Measurements from ENCODE around the gene PRMT1. TPM values are rescaled to one million over a fixed set of nuclear protein-coding genes. Genes with fewer than 3 reads are reported as not detected.

The PRMT1 gene
- total and polyA plus RNA-seq, 2 donors from 2014 or later, result 119 to 131 TPM

DNA sequence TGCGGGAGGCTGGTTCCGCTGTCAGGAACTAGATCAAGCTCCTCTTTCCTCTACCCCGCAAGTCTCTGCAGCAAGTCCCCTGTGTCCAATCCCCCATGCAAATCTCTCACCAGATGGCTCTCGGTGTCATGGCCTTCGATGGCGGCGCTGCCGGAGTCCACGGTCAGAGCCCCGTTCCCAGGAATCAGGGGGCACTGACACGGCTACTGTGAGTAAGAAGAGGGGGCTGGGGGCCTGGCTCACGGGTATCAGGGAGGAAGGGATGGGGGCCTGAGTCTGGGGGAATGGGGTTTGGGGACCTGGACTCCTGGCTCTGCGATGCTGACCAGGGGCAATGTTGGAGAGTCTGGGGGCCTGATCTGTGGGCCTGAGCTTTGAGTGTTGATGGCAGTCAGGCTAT, 31.1 kb upstream of the PRMT1 start:
- H3K36me3 ChIP-seq (ENCODE audit: control insufficient read depth in 2 of 3, insufficient read depth in 3 of 3, low read length in 3 of 3), result peaks cover 0 to 21% (median 10%) of the 10 kb centered on the region in 3 donors
- FAIRE-seq, result no peak

DNA sequence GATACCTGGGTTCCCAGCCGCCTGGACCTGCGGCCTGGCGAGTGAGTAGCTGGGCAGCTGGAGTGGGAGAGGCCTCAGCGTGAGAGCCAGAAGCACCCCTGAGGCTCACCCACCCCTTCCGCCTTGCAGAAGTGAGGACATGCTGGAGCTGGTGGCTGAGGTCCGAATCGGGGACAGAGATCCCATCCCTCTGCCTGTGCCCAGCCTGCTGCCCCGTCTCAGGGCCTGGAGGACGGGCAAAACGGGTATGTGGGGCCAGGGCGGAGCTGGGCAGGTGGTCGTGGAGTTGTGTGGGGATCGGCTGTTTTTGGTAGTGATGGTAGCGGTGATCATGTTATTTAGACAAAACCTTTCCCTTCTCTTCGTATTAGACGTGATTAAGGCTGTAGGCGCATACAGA, 30.5 kb upstream of the PRMT1 start:
- H3K4me1 ChIP-seq (ENCODE audit: control insufficient read depth in 2 of 3, insufficient read depth in 2 of 3, low read depth in 1 of 3, low read length in 3 of 3), result peaks cover 7 to 14% (median 10%) of the 10 kb centered on the region in 3 donors
- H3K9ac ChIP-seq (ENCODE audit: low read length in 3 of 3), result no peak overlapping the region
- intact Hi-C loops (cut with DNase I), result no loop called here
- H3K9me3 ChIP-seq (ENCODE audit: control insufficient read depth in 2 of 3, insufficient read depth in 1 of 3, low read length in 3 of 3), result no peaks in the 10 kb centered on the region
- peaks cover 0 to 21% (median 12%) of the 10 kb centered on the region in 3 donors for H3K36me3 ChIP-seq (ENCODE audit: control insufficient read depth in 2 of 3, insufficient read depth in 3 of 3, low read length in 3 of 3)
- TF ChIP-seq, protein P1, sequence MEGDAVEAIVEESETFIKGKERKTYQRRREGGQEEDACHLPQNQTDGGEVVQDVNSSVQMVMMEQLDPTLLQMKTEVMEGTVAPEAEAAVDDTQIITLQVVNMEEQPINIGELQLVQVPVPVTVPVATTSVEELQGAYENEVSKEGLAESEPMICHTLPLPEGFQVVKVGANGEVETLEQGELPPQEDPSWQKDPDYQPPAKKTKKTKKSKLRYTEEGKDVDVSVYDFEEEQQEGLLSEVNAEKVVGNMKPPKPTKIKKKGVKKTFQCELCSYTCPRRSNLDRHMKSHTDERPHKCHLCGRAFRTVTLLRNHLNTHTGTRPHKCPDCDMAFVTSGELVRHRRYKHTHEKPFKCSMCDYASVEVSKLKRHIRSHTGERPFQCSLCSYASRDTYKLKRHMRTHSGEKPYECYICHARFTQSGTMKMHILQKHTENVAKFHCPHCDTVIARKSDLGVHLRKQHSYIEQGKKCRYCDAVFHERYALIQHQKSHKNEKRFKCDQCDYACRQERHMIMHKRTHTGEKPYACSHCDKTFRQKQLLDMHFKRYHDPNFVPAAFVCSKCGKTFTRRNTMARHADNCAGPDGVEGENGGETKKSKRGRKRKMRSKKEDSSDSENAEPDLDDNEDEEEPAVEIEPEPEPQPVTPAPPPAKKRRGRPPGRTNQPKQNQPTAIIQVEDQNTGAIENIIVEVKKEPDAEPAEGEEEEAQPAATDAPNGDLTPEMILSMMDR (IDR thresholded peaks at IDR 0.05; ENCODE audit: borderline replicate concordance, extremely low read depth, insufficient read depth), result no peak
- no peaks in the 10 kb centered on the region for H3K27me3 ChIP-seq (ENCODE audit: control insufficient read depth, insufficient read depth, low read length)
- no peak overlapping the region for H3K27ac ChIP-seq (ENCODE audit: low read depth in 2 of 2, low read length in 2 of 2)
- DNase-seq (no peak), FAIRE-seq (no peak)
- no peak overlapping the region for H3K4me3 ChIP-seq (ENCODE audit: low read length in 3 of 3)

More for the DNA sequence above, 31.1 kb upstream of the PRMT1 start:
- Histone ChIP-seq H3K9ac (ENCODE audit: low read length in 3 of 3) (no peak overlapping the region), H3K27me3 (ENCODE audit: control insufficient read depth, insufficient read depth, low read length) (no peaks in the 10 kb centered on the region), H3K9me3 (ENCODE audit: control insufficient read depth in 2 of 3, insufficient read depth in 1 of 3, low read length in 3 of 3) (no peaks in the 10 kb centered on the region), H3K4me1 (ENCODE audit: control insufficient read depth in 2 of 3, insufficient read depth in 2 of 3, low read depth in 1 of 3, low read length in 3 of 3) (peaks cover 7 to 14% (median 10%) of the 10 kb centered on the region in 3 donors), H3K27ac (ENCODE audit: low read depth in 2 of 2, low read length in 2 of 2) (no peak overlapping the region), H3K4me3 (ENCODE audit: low read length in 3 of 3) (no peak overlapping the region)
- intact Hi-C loops (cut with DNase I), result no loop called here
- TF ChIP-seq, protein P1 (IDR thresholded peaks at IDR 0.05; ENCODE audit: borderline replicate concordance, extremely low read depth, insufficient read depth), result no peak
- no peak for DNase-seq

DNA sequence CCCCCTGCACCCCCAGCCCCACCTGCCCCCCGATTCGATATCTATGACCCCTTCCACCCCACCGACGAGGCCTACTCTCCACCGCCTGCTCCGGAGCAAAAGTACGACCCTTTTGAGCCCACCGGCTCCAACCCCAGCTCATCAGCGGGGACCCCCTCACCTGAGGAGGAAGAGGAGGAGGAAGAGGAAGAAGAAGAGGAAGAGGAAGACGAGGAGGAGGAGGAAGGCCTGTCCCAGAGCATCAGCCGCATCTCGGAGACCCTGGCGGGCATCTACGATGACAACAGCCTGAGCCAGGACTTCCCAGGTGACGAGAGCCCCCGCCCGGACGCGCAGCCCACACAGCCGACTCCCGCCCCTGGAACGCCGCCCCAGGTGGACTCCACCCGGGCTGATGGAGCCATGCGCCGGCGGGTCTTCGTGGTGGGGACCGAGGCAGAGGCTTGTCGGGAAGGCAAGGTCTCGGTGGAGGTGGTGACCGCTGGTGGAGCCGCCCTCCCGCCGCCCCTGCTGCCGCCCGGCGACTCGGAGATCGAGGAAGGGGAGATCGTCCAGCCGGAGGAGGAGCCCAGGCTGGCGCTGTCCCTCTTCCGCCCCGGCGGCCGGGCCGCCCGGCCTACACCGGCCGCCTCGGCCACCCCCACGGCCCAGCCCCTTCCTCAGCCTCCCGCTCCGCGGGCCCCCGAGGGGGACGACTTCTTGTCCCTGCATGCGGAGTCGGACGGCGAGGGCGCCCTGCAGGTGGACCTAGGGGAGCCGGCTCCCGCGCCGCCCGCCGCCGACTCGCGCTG, 25.8 kb upstream of the PRMT1 start:
- no peaks in the 10 kb centered on the region for H3K9me3 ChIP-seq (ENCODE audit: control insufficient read depth in 2 of 3, insufficient read depth in 1 of 3, low read length in 3 of 3)
- no peak overlapping the region for H3K4me3 ChIP-seq (ENCODE audit: low read length in 3 of 3)
- DNase-seq (no peak), FAIRE-seq (no peak)
- no peaks in the 10 kb centered on the region for H3K27me3 ChIP-seq (ENCODE audit: control insufficient read depth, insufficient read depth, low read length)
- H3K9ac ChIP-seq (ENCODE audit: low read length in 3 of 3), result no peak overlapping the region
- intact Hi-C loops (cut with DNase I), result no loop called here
- TF ChIP-seq, protein P1 (IDR thresholded peaks at IDR 0.05; ENCODE audit: borderline replicate concordance, extremely low read depth, insufficient read depth), result no peak
- no peaks in the 10 kb centered on the region for H3K4me1 ChIP-seq (ENCODE audit: control insufficient read depth in 2 of 3, insufficient read depth in 2 of 3, low read depth in 1 of 3, low read length in 3 of 3)
- H3K36me3 ChIP-seq (ENCODE audit: control insufficient read depth in 2 of 3, insufficient read depth in 3 of 3, low read length in 3 of 3), result peaks cover 0 to 40% (median 15%) of the 10 kb centered on the region in 3 donors
- no peak overlapping the region for H3K27ac ChIP-seq (ENCODE audit: low read depth in 2 of 2, low read length in 2 of 2)

Measured in kidney (tissue), 14 donors.